PC-9 (cell line): ENCODE data around the gene DBN1. TPM values are rescaled to one million over a fixed set of nuclear protein-coding genes. Genes with fewer than 3 reads are reported as not detected.
A peak's percentile ranks its signal among the peaks of the same experiment; 100 is the strongest.

Experiments used
- Bru-seq: library from RNA; stranded (reverse); fragments of 400-500 nt; gene quantifications from one replicate; lab custom pipeline; 2021; lab: Mats Ljungman, UMichigan
- BruChase-seq, 2 experiments: library from RNA; stranded (reverse); fragments of 400-500 nt; gene quantifications; one replicate each; lab custom pipeline; 2021; lab: Mats Ljungman, UMichigan
- BruUV-seq: library from RNA; stranded (reverse); fragments of 400-500 nt; replicated peaks from 2 replicates; lab custom pipeline; 2021; lab: Mats Ljungman, UMichigan
- CTCF ChIA-PET: fragments of 300-600 bp; sonication (Branson Sonifier 250); formaldehyde crosslinking; loops from one replicate; lab custom pipeline; 2022; ENCODE audit warnings: antibody characterized with exemption; lab: Charles Lee
- POLR2A ChIA-PET: fragments of 300-600 bp; sonication (Branson Sonifier 250); formaldehyde crosslinking; loops from one replicate; lab custom pipeline; 2022; ENCODE audit warnings: antibody characterized with exemption; ENCODE audit not compliant: unreplicated experiment; lab: Charles Lee
- DNase-seq, 2 experiments: peaks; one replicate each; pipeline versions ENCODE4 v3.0.0 to v3.0.0-alpha.2; 2015 to 2022; ENCODE audit warnings: mixed read lengths in 1 of 2
- H2AFZ ChIP-seq: fragments of 200-600 bp; sonication (generic); 2 replicates; pipeline ENCODE4 v1.8.1; 2017; ENCODE audit warnings: antibody characterized with exemption
- H3F3A ChIP-seq: fragments of 200-600 bp; sonication (generic); 2 replicates; pipeline ENCODE4 v1.8.1; 2017; ENCODE audit warnings: antibody characterized with exemption, mild to moderate bottlenecking, low read depth; ENCODE audit not compliant: insufficient read depth
- H3K27ac ChIP-seq: fragments of 200-600 bp; sonication (generic); 2 replicates; pipeline ENCODE4 v1.6.1; 2016; ENCODE audit warnings: mixed run types
- H3K27me3 ChIP-seq: fragments of 200-600 bp; sonication (generic); 2 replicates; pipeline ENCODE4 v1.6.1; 2016; ENCODE audit warnings: low read depth, mixed run types; ENCODE audit not compliant: insufficient read depth
- H3K36me3 ChIP-seq: fragments of 200-600 bp; sonication (generic); 2 replicates; pipeline ENCODE4 v1.6.1; 2016; ENCODE audit warnings: low read depth, mixed run types
- H3K4me1 ChIP-seq: fragments of 200-600 bp; sonication (generic); replicated peaks from 2 replicates; pipeline ENCODE4 v1.6.1; 2016; ENCODE audit warnings: mixed run types; ENCODE audit not compliant: insufficient read depth
- H3K4me2 ChIP-seq: fragments of 200-600 bp; sonication (generic); 2 replicates; pipeline ENCODE4 v1.6.1; 2017; ENCODE audit warnings: mixed run types
- H3K4me3 ChIP-seq: fragments of 200-600 bp; sonication (generic); 2 replicates; pipeline ENCODE4 v1.6.1; 2016; ENCODE audit warnings: mixed run types
- H3K79me2 ChIP-seq: fragments of 200-600 bp; sonication (generic); 2 replicates; pipeline ENCODE4 v1.6.1; 2017; ENCODE audit warnings: low read depth, mixed run types
- H3K9me2 ChIP-seq: fragments of 200-600 bp; sonication (generic); 2 replicates; pipeline ENCODE4 v1.8.1; 2017; ENCODE audit warnings: mild to moderate bottlenecking; ENCODE audit not compliant: insufficient read depth
- H3K9me3 ChIP-seq: fragments of 200-600 bp; sonication (generic); 2 replicates; pipeline ENCODE4 v1.8.1; 2016; ENCODE audit warnings: low read depth; ENCODE audit not compliant: insufficient read depth
- H4K20me1 ChIP-seq: fragments of 200-600 bp; sonication (generic); 2 replicates; pipeline ENCODE4 v1.8.1; 2017; ENCODE audit not compliant: insufficient read depth
- CTCF ChIP-seq: fragments of 200-600 bp; sonication (generic); conservative IDR thresholded peaks from 2 replicates; pipeline ENCODE4 v1.6.1; 2017; ENCODE audit warnings: mixed run types, antibody characterized with exemption, mild to moderate bottlenecking, moderate library complexity
- EZH2 ChIP-seq: fragments of 200-600 bp; sonication (generic); IDR thresholded peaks from 2 replicates; pipeline ENCODE4 v1.8.0; 2017; ENCODE audit warnings: antibody characterized with exemption, low read depth
- intact Hi-C: fragments of 100-400 bp; cut with micrococcal nuclease; formaldehyde crosslinking; loops from one replicate; pipeline ENCODE4 v1.10.0; 2022; ENCODE audit not compliant: unreplicated experiment
- long read RNA-seq: library from polyadenylated mRNA; stranded (forward); transcript quantifications from one replicate; pipeline ENCODE4 v2.0.0, GENCODE V29; 2022
- total RNA-seq: library from RNA; stranded (reverse); gene quantifications from 2 replicates; pipeline ENCODE4 v1.2.3, GENCODE V29; 2021

Gene DBN1
- total RNA-seq, result 144 and 181 TPM in 2 replicates
- percentile 72 among the genes with signal in this experiment for Bru-seq, nascent RNA
- BruChase-seq, experiment 1, labeled RNA remaining after a 2-hour chase, result percentile 81 among the genes with signal in this experiment
- percentile 92 among the genes with signal in this experiment for BruChase-seq, experiment 2, labeled RNA remaining after a 6-hour chase
- long read RNA-seq, transcript DBN1-202 (14 exons, 2,995 nt), result major isoform, 58 of 95 reads
- long read RNA-seq, partial matches to known transcripts, result 17 of 95 reads
- long read RNA-seq, other reads (novel, unspliced or antisense), result 17 of 95 reads

GRCh38 chr5:177473443-177474001 lies at the start of gene DBN1:
DBN1 (minus strand) TSS chr5:177473634; CDS start chr5:177473521, 113 bp downstream.
- H3F3A ChIP-seq, result peaks cover 46% of the 10 kb centered on the region
- H3K9me3 ChIP-seq, result no peaks in the 10 kb centered on the region
- DNase-seq, result no peak
- BruUV-seq, result no TSS peak
- H3K79me2 ChIP-seq, result peaks cover 21% of the 10 kb centered on the region; the same call in 1 of the 2 replicates
- POLR2A ChIA-PET, result interaction anchor here (2.1 kb wide), 1 partner anchor 22 kb away, joined by 6 read pairs; no protein-coding TSS in a partner anchor
- peak within 1 kb of the TSS; percentile 97 for H3K4me2 ChIP-seq
- intact Hi-C loops, result loop anchor here (2.0 kb wide), 1 partner anchor 21 kb away; no protein-coding TSS in a partner anchor
- no peaks in the 10 kb centered on the region for H3K27me3 ChIP-seq
- H3K4me1 ChIP-seq, result peaks cover 22% of the 10 kb centered on the region
- H3K27ac ChIP-seq, result no peak within 1 kb of the TSS
- TF ChIP-seq EZH2 (no peak), CTCF (no peak)
- no peaks in the 10 kb centered on the region for H3K36me3 ChIP-seq
- no peaks in the 10 kb centered on the region for H3K9me2 ChIP-seq
- H2AFZ ChIP-seq, result 0 out of 2 replicates have a peak within 1 kb of the TSS, but pooled peaks have one; percentile 63
- H4K20me1 ChIP-seq, result peaks cover 19% of the 10 kb centered on the region
- CTCF ChIA-PET, result interaction anchor here (0.7 to 1.0 kb wide), 2 partner anchors 18 to 28 kb away, joined by 4 read pairs; no protein-coding TSS in a partner anchor
- peak within 1 kb of the TSS; percentile 79 for H3K4me3 ChIP-seq

GRCh38 chr5:177520916-177521513 lies 47.6 kb upstream of the DBN1 start:
- no peaks in the 10 kb centered on the region for H3K27me3 ChIP-seq
- H3K9me3 ChIP-seq, result no peaks in the 10 kb centered on the region
- ChIA-PET CTCF (no interaction called here), POLR2A (no interaction called here)
- H3K4me1 ChIP-seq, result peaks cover 10% of the 10 kb centered on the region
- peaks cover 7% of the 10 kb centered on the region; the same call in 1 of the 2 replicates for H3F3A ChIP-seq
- BruUV-seq, result no TSS peak
- intact Hi-C loops, result no loop called here
- H4K20me1 ChIP-seq, result no peaks in the 10 kb centered on the region
- H3K79me2 ChIP-seq, result peaks cover 17% of the 10 kb centered on the region
- H3K4me2 ChIP-seq, result no peak overlapping the region
- peaks cover 5% of the 10 kb centered on the region; the same call in 1 of the 2 replicates for H3K36me3 ChIP-seq
- H3K4me3 ChIP-seq, result no peak overlapping the region
- no peaks in the 10 kb centered on the region for H3K9me2 ChIP-seq
- no peak for TF ChIP-seq EZH2
- TF ChIP-seq CTCF, result no peak
- H3K27ac ChIP-seq, result no peak overlapping the region
- no peak overlapping the region for H2AFZ ChIP-seq
- no peak for DNase-seq

DNA sequence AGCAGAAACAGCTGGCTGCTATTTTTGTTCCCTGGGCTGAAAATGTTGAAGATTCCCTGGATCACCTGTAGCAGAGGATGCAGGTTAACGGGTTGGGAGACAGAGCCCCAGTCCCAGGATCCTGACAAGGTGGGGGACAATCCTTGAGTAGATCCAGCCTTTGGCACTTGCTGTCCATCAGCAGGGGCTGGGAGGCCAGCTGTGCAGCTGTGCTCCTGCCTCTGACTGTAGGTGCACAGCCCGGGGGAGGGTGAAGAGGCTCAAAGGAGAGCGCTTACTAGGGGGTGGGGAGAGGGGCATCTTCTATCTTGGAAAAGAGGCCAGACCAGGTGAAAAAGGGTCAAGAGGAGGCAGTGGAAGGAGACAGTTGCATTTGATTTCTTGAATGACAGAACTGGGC lies 46.8 kb upstream of the DBN1 start:
- H3F3A ChIP-seq, result peaks cover 7% of the 10 kb centered on the region; the same call in 1 of the 2 replicates
- H3K79me2 ChIP-seq, result peaks cover 24% of the 10 kb centered on the region
- ChIA-PET CTCF (no interaction called here), POLR2A (no interaction called here)
- H3K27ac ChIP-seq, result no peak overlapping the region
- H3K4me3 ChIP-seq, result no peak overlapping the region
- no peak for DNase-seq
- peaks cover 9% of the 10 kb centered on the region for H3K36me3 ChIP-seq
- no peak overlapping the region for H2AFZ ChIP-seq
- H3K4me2 ChIP-seq, result no peak overlapping the region
- H3K27me3 ChIP-seq, result no peaks in the 10 kb centered on the region
- no TSS peak for BruUV-seq
- H4K20me1 ChIP-seq, result no peaks in the 10 kb centered on the region
- intact Hi-C loops, result no loop called here
- no peaks in the 10 kb centered on the region for H3K9me2 ChIP-seq
- TF ChIP-seq EZH2, result no peak
- no peak for TF ChIP-seq CTCF
- no peaks in the 10 kb centered on the region for H3K9me3 ChIP-seq
- peaks cover 17% of the 10 kb centered on the region for H3K4me1 ChIP-seq
